Neural cell (in vitro differentiated cells): Measurements from ENCODE around the gene IMMP2L. TPM values are rescaled to one million over a fixed set of nuclear protein-coding genes. Genes with fewer than 3 reads are reported as not detected.

Experiments used
- H2AFZ ChIP-seq: fragments of 200-600, 300-800 bp; sonication (generic), shearing (Covaris generic); 2 replicates; pipeline ENCODE4 v1.6.0; 2014; ENCODE audit warnings: low read depth, mild to moderate bottlenecking, antibody characterized with exemption, low read length, moderate library complexity
- H3F3A ChIP-seq: fragments of 200-600 bp; shearing (Covaris generic); 2 replicates; pipeline ENCODE4 v1.6.1; 2016; ENCODE audit warnings: mild to moderate bottlenecking, moderate library complexity, mixed read lengths, antibody characterized with exemption, low read length; ENCODE audit not compliant: insufficient read depth, poor library complexity, severe bottlenecking
- H3K27ac ChIP-seq: fragments of 200-600, 300-800 bp; sonication (generic), shearing (Covaris generic); 2 replicates; pipeline ENCODE4 v1.5.1; 2014; ENCODE audit warnings: mild to moderate bottlenecking, low read length, moderate library complexity
- H3K27me3 ChIP-seq: fragments of 300-800, 200-600 bp; sonication (generic), shearing (Covaris generic); 2 replicates; pipeline ENCODE4 v1.6.0; 2014; ENCODE audit warnings: mild to moderate bottlenecking, low read depth, low read length, moderate library complexity; ENCODE audit not compliant: insufficient read depth
- H3K36me3 ChIP-seq: fragments of 300-800, 200-600 bp; sonication (generic), shearing (Covaris generic); 2 replicates; pipeline ENCODE4 v1.5.1; 2014; ENCODE audit warnings: mild to moderate bottlenecking, antibody characterized with exemption, low read length, moderate library complexity; ENCODE audit not compliant: insufficient read depth
- H3K4me2 ChIP-seq: fragments of 300-800, 200-600 bp; sonication (generic), shearing (Covaris generic); 2 replicates; pipeline ENCODE4 v1.6.0; 2014; ENCODE audit warnings: mild to moderate bottlenecking, low read length
- H3K4me3 ChIP-seq: fragments of 300-800, 200-600 bp; sonication (generic), shearing (Covaris generic); 2 replicates; pipeline ENCODE4 v1.5.1; 2014; ENCODE audit warnings: mild to moderate bottlenecking, low read length, moderate library complexity
- H3K79me2 ChIP-seq: fragments of 200-600 bp; shearing (Covaris generic); replicated peaks from 2 replicates; pipeline ENCODE4 v1.6.0; 2014; ENCODE audit warnings: mild to moderate bottlenecking, low read length, moderate library complexity; ENCODE audit not compliant: insufficient read depth
- H3K9ac ChIP-seq: fragments of 300-800, 200-600 bp; sonication (generic), shearing (Covaris generic); 2 replicates; pipeline ENCODE4 v1.6.1; 2016; ENCODE audit warnings: mild to moderate bottlenecking, low read length, mixed read lengths
- H3K9me2 ChIP-seq: fragments of 200-600 bp; shearing (Covaris generic); 2 replicates; pipeline ENCODE4 v1.6.1; 2016; ENCODE audit warnings: mild to moderate bottlenecking, low read length, mixed read lengths; ENCODE audit not compliant: insufficient read depth
- H3K9me3 ChIP-seq: fragments of 200-600, 300-800 bp; sonication (generic), shearing (Covaris generic); 2 replicates; pipeline ENCODE4 v1.6.1; 2016; ENCODE audit warnings: mild to moderate bottlenecking, mixed run types, low read length, moderate library complexity, mixed read lengths
- H4K20me1 ChIP-seq: fragments of 200-600 bp; shearing (Covaris generic); 2 replicates; pipeline ENCODE4 v1.6.1; 2016; ENCODE audit warnings: mild to moderate bottlenecking, mixed run types; ENCODE audit not compliant: insufficient read depth
- CTCF ChIP-seq: fragments of 450-650 bp; IDR thresholded peaks from 2 replicates; pipeline ENCODE4 v1.5.1; 2014; ENCODE audit warnings: antibody characterized with exemption, mild to moderate bottlenecking, moderate library complexity; ENCODE audit not compliant: poor library complexity, severe bottlenecking
- EP300 ChIP-seq: fragments of 450-650 bp; conservative IDR thresholded peaks from 2 replicates; pipeline ENCODE4 v1.6.1; 2014; ENCODE audit warnings: antibody characterized with exemption, mild to moderate bottlenecking, moderate library complexity; ENCODE audit not compliant: poor library complexity, severe bottlenecking
- EZH2 ChIP-seq: fragments of 200-600, 300-800 bp; shearing (Covaris generic), sonication (generic); IDR thresholded peaks from 2 replicates; pipeline ENCODE4 v1.6.1; 2014; ENCODE audit warnings: antibody characterized with exemption, low read length, borderline replicate concordance, mild to moderate bottlenecking; ENCODE audit not compliant: insufficient read depth, poor library complexity, severe bottlenecking
- MXI1 ChIP-seq: fragments of 450-650 bp; conservative IDR thresholded peaks from 2 replicates; pipeline ENCODE4 v1.6.1; 2014; ENCODE audit warnings: antibody characterized with exemption, mild to moderate bottlenecking; ENCODE audit not compliant: poor library complexity, severe bottlenecking
- POLR2AphosphoS5 ChIP-seq: IDR thresholded peaks from 2 replicates; pipeline ENCODE4 v1.6.1; 2012
- RAD21 ChIP-seq: fragments of 450-650 bp; conservative IDR thresholded peaks from 2 replicates; pipeline ENCODE4 v1.6.1; 2014; ENCODE audit warnings: antibody characterized with exemption, mild to moderate bottlenecking, moderate library complexity
- REST ChIP-seq: IDR thresholded peaks from 2 replicates; pipeline ENCODE4 v1.6.1; 2012; ENCODE audit warnings: borderline replicate concordance
- SMC3 ChIP-seq: fragments of 450-650 bp; conservative IDR thresholded peaks from 2 replicates; pipeline ENCODE4 v1.6.1; 2014; ENCODE audit warnings: antibody characterized with exemption, mild to moderate bottlenecking, moderate library complexity; ENCODE audit not compliant: poor library complexity
- TAF1 ChIP-seq: IDR thresholded peaks from 2 replicates; pipeline ENCODE4 v1.6.1; 2012; ENCODE audit warnings: low read depth
- polyA plus RNA-seq: library from polyadenylated mRNA; depleted of rRNA; stranded (reverse); fragments of >200 nt; gene quantifications from 2 replicates; pipeline ENCODE4 v1.2.3, GENCODE V29; 2014

The IMMP2L gene
- polyA plus RNA-seq, 1 donor from 2014 or later, result 9.7 TPM

GRCh38 chr7:111129435-111129834 is 432.9 kb downstream of the IMMP2L start:
- Histone ChIP-seq H3F3A (no peaks in the 10 kb centered on the region), H4K20me1 (no peaks in the 10 kb centered on the region), H3K9me2 (no peaks in the 10 kb centered on the region), H3K27me3 (no peaks in the 10 kb centered on the region), H3K4me3 (no peak overlapping the region), H2AFZ (no peak overlapping the region), H3K4me2 (no peak overlapping the region), H3K9me3 (no peaks in the 10 kb centered on the region), H3K9ac (no peak overlapping the region), H3K27ac (no peak overlapping the region), H3K36me3 (peaks cover under 1% of the 10 kb centered on the region), H3K79me2 (no peaks in the 10 kb centered on the region)
- TF ChIP-seq CTCF (no peak), EZH2 (no peak), MXI1 (no peak), POLR2AphosphoS5 (no peak), RAD21 (no peak), SMC3 (no peak), REST (no peak), EP300 (no peak), TAF1 (no peak)

GRCh38 chr7:111126987-111127386 is 435.3 kb downstream of the IMMP2L start:
- H3F3A ChIP-seq, result no peaks in the 10 kb centered on the region
- TF ChIP-seq POLR2AphosphoS5, result no peak
- TF ChIP-seq RAD21, result no peak
- TF ChIP-seq REST, result no peak
- no peak for TF ChIP-seq MXI1
- no peak for TF ChIP-seq EP300
- no peak for TF ChIP-seq TAF1
- TF ChIP-seq CTCF, result no peak
- no peak for TF ChIP-seq EZH2
- TF ChIP-seq SMC3, result no peak
- no peaks in the 10 kb centered on the region for H3K27me3 ChIP-seq
- H4K20me1 ChIP-seq, result no peaks in the 10 kb centered on the region
- no peaks in the 10 kb centered on the region for H3K9me2 ChIP-seq
- no peak overlapping the region for H3K27ac ChIP-seq
- no peaks in the 10 kb centered on the region for H3K79me2 ChIP-seq
- no peak overlapping the region for H3K9ac ChIP-seq
- H3K9me3 ChIP-seq, result no peaks in the 10 kb centered on the region
- no peak overlapping the region for H2AFZ ChIP-seq
- H3K36me3 ChIP-seq, result peaks cover 15% of the 10 kb centered on the region
- no peak overlapping the region for H3K4me3 ChIP-seq
- H3K4me2 ChIP-seq, result no peak overlapping the region
